ENCODE data around the gene KATNB1.

DNA sequence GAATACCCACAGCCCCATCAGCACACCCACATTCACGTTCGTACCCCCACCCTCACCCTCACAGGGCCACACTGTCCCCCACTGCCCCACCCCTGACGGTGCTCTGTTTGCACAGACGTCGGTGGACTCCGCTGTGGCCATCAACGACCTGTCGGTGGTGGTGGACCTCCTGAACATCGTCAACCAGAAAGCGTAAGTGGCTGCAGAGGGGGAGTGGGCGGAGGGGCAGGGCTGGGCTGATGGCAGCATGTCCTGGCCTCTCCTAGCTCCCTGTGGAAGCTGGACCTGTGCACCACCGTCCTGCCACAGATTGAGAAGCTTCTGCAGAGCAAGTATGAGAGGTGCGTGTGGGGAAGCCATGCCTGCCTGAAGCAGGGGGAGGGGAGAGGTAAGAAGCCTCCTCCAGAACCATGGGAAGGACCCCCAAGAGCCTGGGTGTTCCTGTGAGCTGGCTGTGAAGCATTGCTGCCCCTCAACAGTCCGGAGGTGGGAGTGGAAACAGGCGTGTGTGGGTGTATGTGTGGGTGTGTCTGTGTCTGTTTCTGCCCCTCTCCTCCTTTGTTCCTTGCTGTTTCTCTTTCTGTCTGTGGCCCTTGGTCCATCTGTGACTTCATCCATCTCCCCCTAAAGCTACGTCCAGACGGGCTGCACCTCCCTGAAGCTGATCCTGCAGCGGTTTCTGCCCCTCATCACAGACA is 20.3 kb downstream of the KATNB1 start:
- TF ChIP-seq CTCF (IDR thresholded peaks at IDR 0.05): no peak
- no peak for TF ChIP-seq POLR2A (IDR thresholded peaks at IDR 0.05)

All from thyroid gland (tissue), 4 donors.